Measurements from ENCODE around the gene AK4. TPM values are rescaled to one million over a fixed set of nuclear protein-coding genes. Genes with fewer than 3 reads are reported as not detected.

The AK4 gene
- total and polyA plus RNA-seq, 7 donors: 9.7 to 74.1 (median 37.8) TPM

GRCh38 chr1:65247419-65248359 lies 99.7 kb downstream of the AK4 start:
- Histone ChIP-seq H3K4me3 (no peak overlapping the region), H3K27me3 (peaks cover 0 to 4% (median 0%) of the 10 kb centered on the region in 3 donors), H3K9me3 (no peaks in the 10 kb centered on the region), H3K27ac (peak overlapping the region in 2 of 4 donors; percentile 36 to 40), H3K4me1 (peaks cover 0 to 4% (median 2%) of the 10 kb centered on the region in 4 donors), H3K36me3 (no peaks in the 10 kb centered on the region)
- intact Hi-C loops (cut with DNase I): no loop called here
- DNase-seq: no peak
- TF ChIP-seq POLR2A (IDR thresholded peaks at IDR 0.05): no peak
- no peak for TF ChIP-seq EP300 (IDR thresholded peaks at IDR 0.05)
- no peak for TF ChIP-seq CTCF (IDR thresholded peaks at IDR 0.05)
- no peak for TF ChIP-seq POLR2AphosphoS5 (IDR thresholded peaks at IDR 0.05)
- WGBS, 2 donors: 70% methylated on average over 4 of the region's 4 CpGs

GRCh38 chr1:65250826-65251225 lies 102.8 kb downstream of the AK4 start:
- Histone ChIP-seq H3K36me3 (no peaks in the 10 kb centered on the region), H3K4me1 (peaks cover 0 to 23% (median 18%) of the 10 kb centered on the region in 4 donors), H3K4me3 (no peak overlapping the region), H3K27ac (no peak overlapping the region), H3K9me3 (no peaks in the 10 kb centered on the region), H3K27me3 (no peaks in the 10 kb centered on the region)
- TF ChIP-seq EP300 (IDR thresholded peaks at IDR 0.05): no peak
- TF ChIP-seq POLR2A (IDR thresholded peaks at IDR 0.05): no peak
- TF ChIP-seq POLR2AphosphoS5 (IDR thresholded peaks at IDR 0.05): no peak
- TF ChIP-seq CTCF (IDR thresholded peaks at IDR 0.05): no peak
- intact Hi-C loops (cut with DNase I): loop anchor here (10.0 kb wide), 1 partner anchor 106 kb away; the partner anchor contains the start of gene AK4
- WGBS, 2 donors: 84 to 86% methylated on average over 2 of the region's 2 CpGs
- DNase-seq: no peak

GRCh38 chr1:65253800-65254319 lies 105.9 kb downstream of the AK4 start:
- H3K4me1 ChIP-seq: peaks cover 0 to 18% (median 16%) of the 10 kb centered on the region in 4 donors
- H3K27me3 ChIP-seq: no peaks in the 10 kb centered on the region
- peak overlapping the region; percentile 31 to 84 (median 66) for H3K4me3 ChIP-seq
- WGBS, 2 donors: 2 to 3% methylated on average over 15 of the region's 15 CpGs
- TF ChIP-seq POLR2AphosphoS5 (IDR thresholded peaks at IDR 0.05) (no peak), EP300 (IDR thresholded peaks at IDR 0.05) (no peak), CTCF (IDR thresholded peaks at IDR 0.05) (no peak), POLR2A (IDR thresholded peaks at IDR 0.05) (no peak)
- peak overlapping the region in 2 of 4 donors; percentile 23 to 32 for H3K27ac ChIP-seq
- H3K9me3 ChIP-seq: no peaks in the 10 kb centered on the region
- no peaks in the 10 kb centered on the region for H3K36me3 ChIP-seq
- no peak for DNase-seq
- intact Hi-C loops (cut with DNase I): loop anchor here (10.0 kb wide), 1 partner anchor 109 kb away; the partner anchor contains the start of gene AK4

- DNase-seq: peak; percentile 83
- H3K27ac ChIP-seq: peak overlapping the region in 3 of 4 donors; percentile 58 to 72 (median 63)
- intact Hi-C loops (cut with DNase I): loop anchor here (10.0 kb wide), 1 partner anchor 110 kb away; the partner anchor contains the start of gene AK4
Measured at GRCh38 chr1:65254320-65255034, 106.5 kb downstream of the AK4 start.

More at GRCh38 chr1:65254320-65255034, 106.5 kb downstream of the AK4 start:
- no peak for TF ChIP-seq EP300 (IDR thresholded peaks at IDR 0.05)
- TF ChIP-seq POLR2A (IDR thresholded peaks at IDR 0.05): no peak
- TF ChIP-seq CTCF (IDR thresholded peaks at IDR 0.05): no peak
- no peak for TF ChIP-seq POLR2AphosphoS5 (IDR thresholded peaks at IDR 0.05)
- WGBS, 2 donors: 0% methylated on average over 88 of the region's 88 CpGs
- no peaks in the 10 kb centered on the region for H3K27me3 ChIP-seq
- peak overlapping the region; percentile 53 to 84 (median 66) for H3K4me3 ChIP-seq
- H3K4me1 ChIP-seq: peaks cover 0 to 18% (median 16%) of the 10 kb centered on the region in 4 donors
- no peaks in the 10 kb centered on the region for H3K36me3 ChIP-seq
- H3K9me3 ChIP-seq: no peaks in the 10 kb centered on the region
